T-cell (primary cell): ENCODE data around the gene SNRPF. TPM values are rescaled to one million over a fixed set of nuclear protein-coding genes. Genes with fewer than 3 reads are reported as not detected.

Experiments used
- ATAC-seq, 4 experiments: fragments of 200-7000 bp in 3 of 4; fragments of 150-1000 bp in 1 of 4; cut with Tn5 transposase; replicated peaks in 1 of 4; 1 replicate in 3 of 4; 2 replicates in 1 of 4; pipeline ENCODE4 v1.10.0; 2021; ENCODE audit warnings: moderate library complexity in 3 of 4, mild to moderate bottlenecking in 2 of 4, moderate number of reproducible peaks in 1 of 4
- CTCF ChIA-PET, 2 donors: fragments of 300-600 bp; sonication (Branson Sonifier 250); formaldehyde crosslinking; loops; one replicate each; lab custom pipeline; 2022; ENCODE audit warnings: antibody characterized with exemption in 2 of 2; lab: Charles Lee
- POLR2A ChIA-PET, 2 donors: fragments of 300-600 bp; sonication (Branson Sonifier 250); formaldehyde crosslinking; loops; one replicate each; lab custom pipeline; 2022; ENCODE audit warnings: antibody characterized with exemption in 2 of 2; lab: Charles Lee
- DNase-seq, 35 experiments: peaks; one replicate each; pipeline versions ENCODE4 v3.0.0 to v3.0.0-alpha.2; 2013 to 2023
- H3K27ac ChIP-seq: one replicate; pipeline ENCODE4 v1.5.1; 2013; ENCODE audit warnings: low read length
- H3K27me3 ChIP-seq, 2 experiments: replicated peaks in 1 of 2; 1 replicate in 1 of 2; 2 replicates in 1 of 2; pipeline versions ENCODE4 v1.6.1 to v1.7.0; 2013; ENCODE audit warnings: low read length in 1 of 2, mixed read lengths in 1 of 2; ENCODE audit not compliant: control insufficient read depth in 2 of 2, insufficient read depth in 2 of 2; ENCODE audit errors: extremely low read depth in 1 of 2
- H3K36me3 ChIP-seq, 2 donors: 1 replicate in 1 of 2; 2 replicates in 1 of 2; pipeline versions ENCODE4 v1.6.1 to v1.7.0; 2013; ENCODE audit warnings: low read length in 1 of 2; ENCODE audit not compliant: control insufficient read depth in 2 of 2, insufficient read depth in 1 of 2; ENCODE audit errors: extremely low read depth in 1 of 2
- H3K4me1 ChIP-seq, 2 experiments: 1 replicate in 1 of 2; 2 replicates in 1 of 2; pipeline versions ENCODE4 v1.6.1 to v1.7.0; 2013; ENCODE audit warnings: low read length in 2 of 2, mixed read lengths in 1 of 2; ENCODE audit not compliant: insufficient read depth in 2 of 2, control insufficient read depth in 1 of 2; ENCODE audit errors: extremely low read depth in 1 of 2
- H3K4me3 ChIP-seq, 2 donors: 1 replicate in 1 of 2; 2 replicates in 1 of 2; pipeline versions ENCODE4 v1.5.1 to v1.7.0; 2013; ENCODE audit warnings: mild to moderate bottlenecking in 2 of 2, low read length in 1 of 2, moderate library complexity in 1 of 2; ENCODE audit not compliant: control insufficient read depth in 1 of 2; ENCODE audit errors: extremely low read depth in 1 of 2
- H3K9me3 ChIP-seq: 2 replicates; pipeline ENCODE4 v1.7.0; 2013
- H3K27ac Mint-ChIP-seq, 2 donors: one replicate each; pipeline ENCODE4 v1.8.0; 2020 to 2021; ENCODE audit warnings: mild to moderate bottlenecking in 2 of 2, mixed read lengths in 2 of 2
- H3K27me3 Mint-ChIP-seq, 2 donors: one replicate each; pipeline ENCODE4 v1.8.0; 2021 to 2022; ENCODE audit warnings: mixed read lengths in 2 of 2
- H3K36me3 Mint-ChIP-seq: one replicate; pipeline ENCODE4 v1.8.0; 2021; ENCODE audit warnings: mixed read lengths
- H3K4me1 Mint-ChIP-seq, 3 donors: one replicate each; pipeline ENCODE4 v1.8.0; 2020 to 2022; ENCODE audit warnings: mixed read lengths in 3 of 3, mild to moderate bottlenecking in 1 of 3
- H3K4me3 Mint-ChIP-seq, 3 donors: one replicate each; pipeline ENCODE4 v1.8.0; 2020 to 2022; ENCODE audit warnings: mild to moderate bottlenecking in 3 of 3, mixed read lengths in 3 of 3, moderate library complexity in 3 of 3
- H3K9me3 Mint-ChIP-seq, 3 donors: one replicate each; pipeline ENCODE4 v1.8.0; 2020 to 2022; ENCODE audit warnings: mixed read lengths in 3 of 3
- WGBS: methylation state at CpG from one replicate; pipeline ENCODE4 v1.1.5; 2013; ENCODE audit warnings: missing lambda C conversion rate; ENCODE audit not compliant: insufficient coverage; 5-methylcytosine and 5-hydroxymethylcytosine counted together
- total RNA-seq, 35 experiments: library from RNA in 6 of 35; stranded (reverse) in 6 of 35; fragments of 120-200 nt in 1 of 35; gene quantifications; one replicate each; pipeline versions ENCODE4 v1.2.1 to v1.2.4 and lab custom pipeline; 2013 to 2026

SNRPF gene
- total RNA-seq, 5 donors from 2014 or later (not counting 1 experiment from before 2014, with no cell fraction given): 14.0 to 33.6 (median 19.3) TPM

- no peaks in the 10 kb centered on the region for H3K9me3 Mint-ChIP-seq
- WGBS: no CpG with 5 or more reads among the region's 1 CpG
Observed at GRCh38 chr12:95820096-95820703, 38.6 kb upstream of the SNRPF start.

GRCh38 chr12:95829395-95829794 is 29.4 kb upstream of the SNRPF start:
- no peak for DNase-seq
- H3K4me3 ChIP-seq: no peak overlapping the region
- POLR2A ChIA-PET: no interaction called here
- ATAC-seq: no peak
- H3K27me3 ChIP-seq: peaks cover 0 to 2% of the 10 kb centered on the region in 2 experiments
- Mint-ChIP-seq H3K9me3 (peaks cover 0 to 3% (median 0%) of the 10 kb centered on the region in 3 donors), H3K36me3 (no peaks in the 10 kb centered on the region), H3K27ac (no peak overlapping the region), H3K4me1 (no peaks in the 10 kb centered on the region), H3K4me3 (no peak overlapping the region), H3K27me3 (peaks cover 16 to 30% of the 10 kb centered on the region in 2 donors)
- H3K9me3 ChIP-seq: no peaks in the 10 kb centered on the region
- no peaks in the 10 kb centered on the region for H3K36me3 ChIP-seq
- no peaks in the 10 kb centered on the region for H3K4me1 ChIP-seq
- CTCF ChIA-PET: interaction anchor here in 1 of 2 donors (0.6 kb wide), 1 partner anchor 615 kb away, joined by 4 read pairs; no protein-coding TSS in a partner anchor
- H3K27ac ChIP-seq: no peak overlapping the region

More at GRCh38 chr12:95820096-95820703, 38.6 kb upstream of the SNRPF start:
- Histone ChIP-seq H3K4me3 (no peak overlapping the region), H3K4me1 (no peaks in the 10 kb centered on the region), H3K27ac (no peak overlapping the region), H3K27me3 (peaks cover 0 to 7% of the 10 kb centered on the region in 2 experiments), H3K36me3 (no peaks in the 10 kb centered on the region), H3K9me3 (no peaks in the 10 kb centered on the region)
- H3K4me3 Mint-ChIP-seq: no peak overlapping the region
- CTCF ChIA-PET: no interaction called here
- H3K36me3 Mint-ChIP-seq: no peaks in the 10 kb centered on the region
- peaks cover 16 to 19% of the 10 kb centered on the region in 2 donors for H3K27me3 Mint-ChIP-seq
- DNase-seq (peak in 1 of 35 experiments; percentile 24), ATAC-seq (no peak)
- POLR2A ChIA-PET: no interaction called here
- no peak overlapping the region for H3K27ac Mint-ChIP-seq
- H3K4me1 Mint-ChIP-seq: no peaks in the 10 kb centered on the region

GRCh38 chr12:95830335-95831089 is 28.2 kb upstream of the SNRPF start:
- no peak overlapping the region for H3K27ac ChIP-seq
- no peak for ATAC-seq
- H3K27ac Mint-ChIP-seq: no peak overlapping the region

GRCh38 chr12:95834572-95834971 is 24.2 kb upstream of the SNRPF start:
- peaks cover 7 to 10% (median 8%) of the 10 kb centered on the region in 3 donors for H3K4me1 Mint-ChIP-seq
- ChIA-PET CTCF (no interaction called here), POLR2A (interaction anchor here in 1 of 2 donors (0.6 kb wide), 1 partner anchor 689 kb away, joined by 3 read pairs; no protein-coding TSS in a partner anchor)
- ATAC-seq: no peak
- H3K9me3 Mint-ChIP-seq: peaks cover 0 to 3% (median 0%) of the 10 kb centered on the region in 3 donors
- no peak overlapping the region for H3K27ac Mint-ChIP-seq
- Histone ChIP-seq H3K9me3 (no peaks in the 10 kb centered on the region), H3K27ac (no peak overlapping the region), H3K4me3 (no peak overlapping the region), H3K27me3 (peaks cover 6 to 7% of the 10 kb centered on the region in 2 experiments), H3K4me1 (peaks cover 0 to 3% of the 10 kb centered on the region in 2 experiments), H3K36me3 (no peaks in the 10 kb centered on the region)
- no peak overlapping the region for H3K4me3 Mint-ChIP-seq
- no CpG with 5 or more reads among the region's 1 CpG for WGBS
- DNase-seq: no peak
- peaks cover 25 to 29% of the 10 kb centered on the region in 2 donors for H3K27me3 Mint-ChIP-seq
- no peaks in the 10 kb centered on the region for H3K36me3 Mint-ChIP-seq

More at GRCh38 chr12:95830335-95831089, 28.2 kb upstream of the SNRPF start:
- POLR2A ChIA-PET: no interaction called here
- DNase-seq: no peak
- H3K36me3 Mint-ChIP-seq: no peaks in the 10 kb centered on the region
- H3K4me1 Mint-ChIP-seq: no peaks in the 10 kb centered on the region
- H3K9me3 ChIP-seq: no peaks in the 10 kb centered on the region
- H3K27me3 ChIP-seq: peaks cover 0 to 2% of the 10 kb centered on the region in 2 experiments
- H3K4me1 ChIP-seq: no peaks in the 10 kb centered on the region
- H3K9me3 Mint-ChIP-seq: peaks cover 0 to 3% (median 0%) of the 10 kb centered on the region in 3 donors
- no peaks in the 10 kb centered on the region for H3K36me3 ChIP-seq
- CTCF ChIA-PET: interaction anchor here in 1 of 2 donors (0.6 to 0.7 kb wide), 2 partner anchors 18 to 739 kb away, joined by 3 read pairs; no protein-coding TSS in a partner anchor
- 94% methylated on average over 1 of the region's 2 CpGs for WGBS
- H3K27me3 Mint-ChIP-seq: peaks cover 16 to 29% of the 10 kb centered on the region in 2 donors
- H3K4me3 ChIP-seq: no peak overlapping the region
- no peak overlapping the region for H3K4me3 Mint-ChIP-seq

- Histone ChIP-seq H3K9me3 (no peaks in the 10 kb centered on the region), H3K27me3 (peaks cover 6 to 7% of the 10 kb centered on the region in 2 experiments), H3K27ac (no peak overlapping the region), H3K36me3 (no peaks in the 10 kb centered on the region), H3K4me3 (no peak overlapping the region), H3K4me1 (peaks cover 0 to 3% of the 10 kb centered on the region in 2 experiments)
- CTCF ChIA-PET: no interaction called here
- no peaks in the 10 kb centered on the region for H3K36me3 Mint-ChIP-seq
- DNase-seq: no peak
- H3K4me3 Mint-ChIP-seq: no peak overlapping the region
- POLR2A ChIA-PET: no interaction called here
- H3K4me1 Mint-ChIP-seq: peaks cover 7 to 10% (median 8%) of the 10 kb centered on the region in 3 donors
- no peak overlapping the region for H3K27ac Mint-ChIP-seq
- H3K27me3 Mint-ChIP-seq: peaks cover 19 to 20% of the 10 kb centered on the region in 2 donors
- H3K9me3 Mint-ChIP-seq: peaks cover 0 to 3% (median 0%) of the 10 kb centered on the region in 3 donors
- WGBS: no CpG with 5 or more reads among the region's 3 CpGs
- ATAC-seq: no peak
Observed at GRCh38 chr12:95836185-95836609, 22.6 kb upstream of the SNRPF start.

- peaks cover 0 to 3% of the 10 kb centered on the region in 2 experiments for H3K4me1 ChIP-seq
- WGBS: 37% methylated on average over 1 of the region's 1 CpG
- CTCF ChIA-PET: no interaction called here
- DNase-seq: no peak
- H3K9me3 ChIP-seq: no peaks in the 10 kb centered on the region
- Mint-ChIP-seq H3K27me3 (peaks cover 18 to 19% of the 10 kb centered on the region in 2 donors), H3K27ac (no peak overlapping the region), H3K9me3 (peaks cover 0 to 3% (median 0%) of the 10 kb centered on the region in 3 donors), H3K4me3 (no peak overlapping the region), H3K36me3 (no peaks in the 10 kb centered on the region), H3K4me1 (peaks cover 7 to 10% (median 8%) of the 10 kb centered on the region in 3 donors)
- no peak for ATAC-seq
- POLR2A ChIA-PET: no interaction called here
- no peak overlapping the region for H3K27ac ChIP-seq
- H3K4me3 ChIP-seq: no peak overlapping the region
- H3K27me3 ChIP-seq: peaks cover 6 to 7% of the 10 kb centered on the region in 2 experiments
- H3K36me3 ChIP-seq: no peaks in the 10 kb centered on the region
Observed at GRCh38 chr12:95836630-95837239, 22.0 kb upstream of the SNRPF start.
